Neural cell (in vitro differentiated cells): ENCODE results near the gene PDHB.

Experiments
- CTCF ChIP-seq: fragments of 450-650 bp; IDR thresholded peaks from 2 replicates; pipeline ENCODE4 v1.5.1; 2014; ENCODE audit warnings: antibody characterized with exemption, mild to moderate bottlenecking, moderate library complexity; ENCODE audit not compliant: poor library complexity, severe bottlenecking
- EZH2 ChIP-seq: fragments of 200-600, 300-800 bp; shearing (Covaris generic), sonication (generic); IDR thresholded peaks from 2 replicates; pipeline ENCODE4 v1.6.1; 2014; ENCODE audit warnings: antibody characterized with exemption, low read length, borderline replicate concordance, mild to moderate bottlenecking; ENCODE audit not compliant: insufficient read depth, poor library complexity, severe bottlenecking
- POLR2AphosphoS5 ChIP-seq: IDR thresholded peaks from 2 replicates; pipeline ENCODE4 v1.6.1; 2012
- REST ChIP-seq: IDR thresholded peaks from 2 replicates; pipeline ENCODE4 v1.6.1; 2012; ENCODE audit warnings: borderline replicate concordance
- TAF1 ChIP-seq: IDR thresholded peaks from 2 replicates; pipeline ENCODE4 v1.6.1; 2012; ENCODE audit warnings: low read depth

GRCh38 chr3:58392181-58392580 lies 41.5 kb downstream of the PDHB start:
- TF ChIP-seq CTCF (no peak), EZH2 (no peak), REST (no peak), TAF1 (no peak), POLR2AphosphoS5 (no peak)
